K562 (cell line): ENCODE results near the gene KLHL28.

ENCODE experiments used
- CAMTA2 ChIP-seq: fragments of 250-450 bp; sonication (Bioruptor Pico); conservative IDR thresholded peaks from 2 replicates; pipeline ENCODE4 v1.5.1; 2022
- EZH2 ChIP-seq: IDR thresholded peaks from 2 replicates; pipeline ENCODE4 v1.6.1; 2012; ENCODE audit warnings: low read depth, mild to moderate bottlenecking, inconsistent platforms, low read length, borderline replicate concordance
- KLF13 ChIP-seq: fragments of 450-650 bp; IDR thresholded peaks from 2 replicates; pipeline ENCODE4 v1.6.1; 2016; ENCODE audit warnings: missing genetic modification characterization, low read depth, mild to moderate bottlenecking, missing compliant biosample characterization, moderate library complexity, borderline replicate concordance
- MTA1 ChIP-seq: fragments of 450-650 bp; IDR thresholded peaks from 2 replicates; pipeline ENCODE4 v1.6.1; 2017; ENCODE audit warnings: borderline replicate concordance
- MTA3 ChIP-seq: fragments of 450-650 bp; formaldehyde crosslinking; IDR thresholded peaks from 2 replicates; pipeline ENCODE4 v1.6.1; 2017; ENCODE audit warnings: mild to moderate bottlenecking, borderline replicate concordance
- PCBP2 ChIP-seq: fragments of 200-400 bp; formaldehyde crosslinking; IDR thresholded peaks from 2 replicates; pipeline ENCODE4 v1.6.1; 2018; ENCODE audit warnings: low read length, low read depth, mild to moderate bottlenecking, moderate library complexity; ENCODE audit not compliant: poor library complexity, severe bottlenecking
- RBM22 ChIP-seq: fragments of 200-400 bp; formaldehyde crosslinking; IDR thresholded peaks from 2 replicates; pipeline ENCODE4 v1.6.1; 2018; ENCODE audit warnings: low read length, low read depth; ENCODE audit not compliant: poor library complexity, severe bottlenecking
- RFX5 ChIP-seq: IDR thresholded peaks from 2 replicates; pipeline ENCODE4 v1.6.1; 2011; ENCODE audit warnings: low read depth, mild to moderate bottlenecking, improper control_type of control experiment, low read length
- SIX5 ChIP-seq, 2 experiments: IDR thresholded peaks; 2 replicates each; pipeline ENCODE4 v1.6.1; 2011; ENCODE audit warnings: low read length in 2 of 2, borderline replicate concordance in 1 of 2, low read depth in 1 of 2, mild to moderate bottlenecking in 1 of 2, moderate library complexity in 1 of 2; ENCODE audit not compliant: insufficient read depth in 1 of 2
- TF ChIP-seq, protein P1 (sequence below), 3 experiments: IDR thresholded peaks in 2 of 3; conservative IDR thresholded peaks in 1 of 3; 2 replicates each; pipeline ENCODE4 v1.5.1; 2011 to 2012; ENCODE audit warnings: low read length in 3 of 3, mild to moderate bottlenecking in 3 of 3, control low read depth in 2 of 3, improper control_type of control experiment in 1 of 3, inconsistent platforms in 1 of 3, low read depth in 1 of 3, mixed read lengths in 1 of 3, moderate library complexity in 1 of 3; ENCODE audit not compliant: insufficient read depth in 2 of 3
- TF ChIP-seq, protein P2 (sequence below): sonication (generic); formaldehyde crosslinking; IDR thresholded peaks from 2 replicates; pipeline ENCODE4 v1.8.1; 2022; ENCODE audit warnings: missing genetic modification reagents
- TF ChIP-seq, protein P3 (sequence below): fragments of 250-450 bp; sonication (Bioruptor Pico); IDR thresholded peaks from 2 replicates; pipeline ENCODE4 v1.5.0; 2022; ENCODE audit warnings: mild to moderate bottlenecking

DNA sequence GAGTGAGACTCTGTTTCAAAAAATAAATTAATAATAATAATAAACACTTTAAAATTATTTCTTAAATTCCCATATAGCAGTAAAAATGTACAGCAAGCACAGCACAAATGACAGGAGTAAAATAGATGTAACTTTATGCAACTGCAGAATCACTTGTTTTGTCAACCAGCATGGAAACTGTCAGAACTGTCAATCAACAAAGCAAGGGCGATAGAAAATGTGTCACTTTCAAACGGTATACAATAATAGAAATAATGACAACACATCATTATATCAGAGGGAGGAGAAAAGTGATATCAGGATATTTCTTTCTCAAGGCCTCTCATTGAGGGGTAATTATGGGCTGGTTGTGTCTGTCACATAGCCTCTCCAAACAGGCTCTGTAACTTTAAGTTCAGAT is 68.2 kb downstream of the KLHL28 start:
- TF ChIP-seq, protein P1, sequence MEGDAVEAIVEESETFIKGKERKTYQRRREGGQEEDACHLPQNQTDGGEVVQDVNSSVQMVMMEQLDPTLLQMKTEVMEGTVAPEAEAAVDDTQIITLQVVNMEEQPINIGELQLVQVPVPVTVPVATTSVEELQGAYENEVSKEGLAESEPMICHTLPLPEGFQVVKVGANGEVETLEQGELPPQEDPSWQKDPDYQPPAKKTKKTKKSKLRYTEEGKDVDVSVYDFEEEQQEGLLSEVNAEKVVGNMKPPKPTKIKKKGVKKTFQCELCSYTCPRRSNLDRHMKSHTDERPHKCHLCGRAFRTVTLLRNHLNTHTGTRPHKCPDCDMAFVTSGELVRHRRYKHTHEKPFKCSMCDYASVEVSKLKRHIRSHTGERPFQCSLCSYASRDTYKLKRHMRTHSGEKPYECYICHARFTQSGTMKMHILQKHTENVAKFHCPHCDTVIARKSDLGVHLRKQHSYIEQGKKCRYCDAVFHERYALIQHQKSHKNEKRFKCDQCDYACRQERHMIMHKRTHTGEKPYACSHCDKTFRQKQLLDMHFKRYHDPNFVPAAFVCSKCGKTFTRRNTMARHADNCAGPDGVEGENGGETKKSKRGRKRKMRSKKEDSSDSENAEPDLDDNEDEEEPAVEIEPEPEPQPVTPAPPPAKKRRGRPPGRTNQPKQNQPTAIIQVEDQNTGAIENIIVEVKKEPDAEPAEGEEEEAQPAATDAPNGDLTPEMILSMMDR (IDR thresholded peaks at IDR 0.05 in 2 of 3, conservative IDR thresholded peaks at IDR 0.05 in 1 of 3; ENCODE audit: insufficient read depth in 2 of 3, low read depth in 1 of 3, low read length in 3 of 3): no peak
- TF ChIP-seq CAMTA2 (CRISPR knock-in tag): no peak
- TF ChIP-seq, protein P2, sequence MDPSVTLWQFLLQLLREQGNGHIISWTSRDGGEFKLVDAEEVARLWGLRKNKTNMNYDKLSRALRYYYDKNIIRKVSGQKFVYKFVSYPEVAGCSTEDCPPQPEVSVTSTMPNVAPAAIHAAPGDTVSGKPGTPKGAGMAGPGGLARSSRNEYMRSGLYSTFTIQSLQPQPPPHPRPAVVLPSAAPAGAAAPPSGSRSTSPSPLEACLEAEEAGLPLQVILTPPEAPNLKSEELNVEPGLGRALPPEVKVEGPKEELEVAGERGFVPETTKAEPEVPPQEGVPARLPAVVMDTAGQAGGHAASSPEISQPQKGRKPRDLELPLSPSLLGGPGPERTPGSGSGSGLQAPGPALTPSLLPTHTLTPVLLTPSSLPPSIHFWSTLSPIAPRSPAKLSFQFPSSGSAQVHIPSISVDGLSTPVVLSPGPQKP (CRISPR knock-in tag): no peak
- TF ChIP-seq RBM22: no peak
- TF ChIP-seq RFX5: no peak
- TF ChIP-seq EZH2: no peak
- TF ChIP-seq PCBP2: no peak
- no peak for TF ChIP-seq MTA1
- no peak for TF ChIP-seq SIX5 (IDR thresholded peaks at IDR 0.05; ENCODE audit: borderline replicate concordance in 1 of 2, insufficient read depth in 1 of 2, low read depth in 1 of 2, low read length in 2 of 2)
- no peak for TF ChIP-seq MTA3
- TF ChIP-seq, protein P3, sequence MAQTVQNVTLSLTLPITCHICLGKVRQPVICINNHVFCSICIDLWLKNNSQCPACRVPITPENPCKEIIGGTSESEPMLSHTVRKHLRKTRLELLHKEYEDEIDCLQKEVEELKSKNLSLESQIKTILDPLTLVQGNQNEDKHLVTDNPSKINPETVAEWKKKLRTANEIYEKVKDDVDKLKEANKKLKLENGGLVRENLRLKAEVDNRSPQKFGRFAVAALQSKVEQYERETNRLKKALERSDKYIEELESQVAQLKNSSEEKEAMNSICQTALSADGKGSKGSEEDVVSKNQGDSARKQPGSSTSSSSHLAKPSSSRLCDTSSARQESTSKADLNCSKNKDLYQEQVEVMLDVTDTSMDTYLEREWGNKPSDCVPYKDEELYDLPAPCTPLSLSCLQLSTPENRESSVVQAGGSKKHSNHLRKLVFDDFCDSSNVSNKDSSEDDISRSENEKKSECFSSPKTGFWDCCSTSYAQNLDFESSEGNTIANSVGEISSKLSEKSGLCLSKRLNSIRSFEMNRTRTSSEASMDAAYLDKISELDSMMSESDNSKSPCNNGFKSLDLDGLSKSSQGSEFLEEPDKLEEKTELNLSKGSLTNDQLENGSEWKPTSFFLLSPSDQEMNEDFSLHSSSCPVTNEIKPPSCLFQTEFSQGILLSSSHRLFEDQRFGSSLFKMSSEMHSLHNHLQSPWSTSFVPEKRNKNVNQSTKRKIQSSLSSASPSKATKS: no peak
- no peak for TF ChIP-seq KLF13 (tag)
